Measurements from ENCODE around the gene LRP11. TPM values are rescaled to one million over a fixed set of nuclear protein-coding genes. Genes with fewer than 3 reads are reported as not detected.

LRP11 gene
- total RNA-seq, 2 donors from 2014 or later, result 15.5 to 25.7 TPM

DNA sequence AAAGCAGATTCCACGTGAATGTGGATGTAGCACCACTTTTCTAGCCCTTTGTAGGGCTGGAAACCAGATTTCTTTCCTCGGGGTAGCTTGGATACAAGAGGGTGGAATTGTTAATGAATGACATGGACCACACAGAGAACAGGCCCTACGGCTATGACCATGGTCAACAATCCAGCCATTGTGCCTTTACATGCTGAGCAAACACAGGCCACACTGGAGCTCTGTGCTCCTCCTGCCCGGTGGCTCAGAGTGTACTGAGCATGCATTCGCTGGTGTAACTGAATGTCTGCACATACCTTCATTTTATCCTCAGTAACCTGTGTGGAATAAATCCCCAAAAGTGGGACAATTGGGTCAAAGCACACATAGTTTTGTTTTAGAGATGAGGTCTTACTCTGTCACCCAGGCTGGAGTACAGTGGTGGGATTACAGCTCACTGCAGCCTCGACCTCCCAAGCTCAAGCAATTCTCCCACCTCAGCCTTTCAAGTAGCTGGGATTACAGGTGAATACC lies 32.8 kb downstream of the LRP11 start:
- DNase-seq (no peak), ATAC-seq (peak in 1 of 2 donors; percentile 39)
- intact Hi-C loops (cut with DNase I), result loop anchor here in 1 of 2 donors (5.0 kb wide), 1 partner anchor 91 kb away; the partner anchor contains the start of gene RAET1G

DNA sequence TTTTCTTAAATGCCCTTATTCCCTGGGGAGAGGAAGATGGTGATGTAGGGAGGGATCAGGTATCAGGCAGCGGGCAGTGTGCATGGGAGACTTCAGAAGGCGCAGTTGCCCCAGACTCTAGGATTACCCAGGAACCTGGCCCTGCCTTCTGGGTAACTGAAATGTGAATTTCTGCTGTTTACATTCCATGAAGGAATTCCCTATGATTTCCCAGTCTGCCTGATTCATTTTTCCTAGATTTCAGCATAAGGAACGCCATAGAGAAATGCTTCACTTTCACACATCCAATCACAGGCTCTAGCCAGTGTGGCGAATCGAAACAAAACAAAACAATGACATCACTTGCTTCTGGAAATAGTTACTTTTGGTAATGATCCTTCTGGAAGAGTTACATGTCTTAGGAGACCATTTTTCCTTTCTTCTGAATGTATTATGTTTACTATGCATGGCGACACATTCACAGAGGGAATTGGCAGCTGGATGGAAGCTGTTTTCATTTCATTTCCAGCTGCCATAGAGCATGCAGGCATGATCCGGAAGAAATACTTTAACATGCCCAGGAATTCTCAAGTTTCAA lies 33.3 kb downstream of the LRP11 start:
- no peak for DNase-seq
- no peak for ATAC-seq
- intact Hi-C loops (cut with DNase I), result loop anchor here in 1 of 2 donors (5.0 kb wide), 1 partner anchor 91 kb away; the partner anchor contains the start of gene RAET1G

DNA sequence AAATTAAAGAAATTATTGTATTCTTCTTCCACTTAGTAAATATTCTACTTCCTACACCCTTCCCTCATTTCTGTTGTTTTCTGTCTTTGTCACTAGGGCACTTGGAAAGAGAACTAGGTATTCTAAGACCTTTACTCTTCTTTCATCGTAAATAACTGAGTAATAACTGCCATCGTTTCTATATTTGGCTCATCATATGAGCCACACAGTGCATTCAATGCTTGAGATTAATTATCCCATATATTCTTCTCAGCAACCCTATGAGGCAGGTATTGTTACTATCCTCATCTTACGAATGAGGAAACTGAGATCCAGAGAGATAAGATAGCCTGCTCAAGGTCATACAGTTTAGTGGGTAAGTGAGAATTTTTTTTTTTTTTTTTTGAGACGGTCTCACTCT lies 38.9 kb downstream of the LRP11 start:
- DNase-seq, result no peak
- intact Hi-C loops (cut with DNase I), result no loop called here
- ATAC-seq, result no peak

DNA sequence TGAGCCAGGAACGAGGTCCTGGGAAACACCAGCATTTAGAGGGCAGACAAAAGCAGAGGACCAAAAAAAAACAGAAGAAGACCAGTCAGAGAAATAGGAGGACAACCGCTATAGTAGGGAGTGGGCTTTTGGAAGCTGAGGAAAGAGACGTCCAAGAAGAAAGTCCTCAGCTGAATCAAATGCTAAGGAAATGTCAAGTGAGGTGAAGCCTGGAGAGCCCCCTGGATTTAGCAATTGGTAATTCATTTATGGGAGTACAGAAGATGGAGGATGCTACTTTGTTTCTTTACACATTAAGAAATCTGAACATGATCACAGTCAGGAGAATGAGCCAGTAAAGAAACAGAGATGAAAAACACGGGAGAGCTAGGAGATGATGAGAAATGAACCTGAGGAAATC lies 41.1 kb downstream of the LRP11 start:
- no peak for ATAC-seq
- no peak for DNase-seq
- intact Hi-C loops (cut with DNase I), result no loop called here

DNA sequence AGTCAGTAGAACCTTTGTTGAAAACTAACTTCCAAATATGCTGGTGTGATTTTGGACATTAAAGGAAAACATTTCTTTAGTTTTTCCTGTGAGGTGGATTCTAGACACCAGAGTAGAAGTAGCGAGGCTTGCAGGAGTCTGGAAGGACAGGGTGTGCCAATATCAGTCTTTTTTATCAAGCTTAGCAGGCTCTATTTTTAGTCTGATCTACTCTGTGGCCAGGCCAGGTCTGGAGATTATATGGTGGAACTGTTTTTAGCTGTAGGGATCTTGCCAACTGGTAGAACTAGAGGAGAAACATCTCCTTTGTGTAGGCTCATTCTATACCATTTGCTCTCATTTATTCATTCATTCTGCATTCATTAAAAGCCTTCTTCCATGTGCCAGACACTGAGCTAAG lies 42.7 kb downstream of the LRP11 start:
- peak; percentile 31 to 41 for ATAC-seq
- intact Hi-C loops (cut with DNase I), result no loop called here
- DNase-seq, result no peak

DNA sequence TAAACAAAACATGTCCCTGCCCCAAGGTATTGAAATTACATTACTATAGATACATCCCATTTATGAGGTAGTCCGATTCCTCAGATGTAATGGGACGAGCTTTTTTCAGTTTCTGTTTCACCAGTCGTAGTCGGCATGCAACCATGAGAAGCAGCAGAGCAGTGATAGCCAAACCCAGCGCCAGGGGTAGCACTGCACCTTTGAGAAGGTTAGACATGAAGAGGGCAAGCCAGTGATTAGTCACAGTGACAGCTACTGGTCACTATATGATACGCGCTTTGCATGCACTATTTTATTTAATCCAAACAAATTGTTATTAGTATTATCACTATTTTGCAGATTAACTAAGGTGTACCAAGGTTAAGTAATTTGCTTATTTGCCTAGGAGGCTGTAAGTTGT lies 43.7 kb downstream of the LRP11 start:
- intact Hi-C loops (cut with DNase I), result no loop called here
- no peak for DNase-seq
- ATAC-seq, result no peak

DNA sequence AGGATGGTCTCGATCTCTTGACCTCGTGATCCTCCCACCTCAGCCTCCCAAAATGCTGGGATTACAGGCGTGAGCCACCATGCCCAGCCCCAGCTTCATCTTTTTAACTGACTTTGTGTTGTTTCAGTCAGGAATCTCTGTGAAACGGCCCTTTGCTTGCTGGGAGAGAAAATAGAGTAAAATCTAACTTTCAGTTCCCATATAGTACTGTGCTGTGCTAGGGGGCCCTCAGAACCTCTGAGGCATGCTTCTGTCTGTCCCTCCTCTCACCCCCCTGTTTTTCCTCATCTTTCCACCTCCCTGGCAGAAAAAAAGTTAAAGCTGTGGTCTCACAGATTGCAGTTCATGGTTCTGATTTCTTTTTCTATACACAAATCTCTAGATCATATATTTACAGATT lies 48.4 kb downstream of the LRP11 start:
- intact Hi-C loops (cut with DNase I), result no loop called here
- DNase-seq, result no peak

DNA sequence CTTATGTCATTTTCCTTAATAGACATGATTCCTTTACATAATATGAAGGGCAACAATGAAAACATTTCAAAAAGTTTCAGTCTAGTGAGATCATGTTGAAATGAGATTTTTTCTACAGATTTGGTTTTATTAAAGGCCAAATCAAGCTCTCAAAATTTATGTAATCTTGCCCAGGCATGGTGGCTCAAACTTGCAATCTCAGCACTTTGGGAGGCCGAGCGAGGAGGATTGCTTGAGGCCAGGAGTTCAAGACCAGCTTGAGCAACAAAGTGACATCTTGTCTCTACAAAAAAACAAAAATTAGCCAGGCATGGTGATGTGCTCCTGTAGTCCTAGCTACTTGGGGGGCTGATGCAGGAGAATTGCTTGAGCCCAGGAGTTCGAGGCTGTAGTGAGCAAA lies 50.8 kb downstream of the LRP11 start:
- DNase-seq (no peak), ATAC-seq (no peak)
- intact Hi-C loops (cut with DNase I), result no loop called here

More for the DNA sequence above, 48.4 kb downstream of the LRP11 start:
- no peak for ATAC-seq

DNA sequence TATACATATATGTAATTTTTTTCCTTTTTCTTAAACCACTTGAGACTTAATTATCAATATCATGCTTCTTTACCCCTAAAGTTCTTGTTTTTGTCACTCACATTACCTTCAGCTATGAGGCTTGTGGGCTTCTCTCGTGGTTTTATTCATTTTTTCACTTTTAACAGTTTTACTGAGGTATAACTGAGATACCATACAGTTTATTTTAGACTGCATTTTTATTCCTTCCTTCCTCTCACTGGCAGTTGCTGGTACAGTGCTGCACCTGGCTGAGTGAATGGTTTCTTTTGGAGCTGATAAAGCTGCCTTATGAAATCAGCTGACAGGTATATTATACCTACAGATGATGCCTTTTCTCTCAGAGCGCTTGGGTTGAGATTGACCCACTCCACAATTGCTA lies 54.4 kb downstream of the LRP11 start:
- ATAC-seq (no peak), DNase-seq (no peak)
- intact Hi-C loops (cut with DNase I), result no loop called here

DNA sequence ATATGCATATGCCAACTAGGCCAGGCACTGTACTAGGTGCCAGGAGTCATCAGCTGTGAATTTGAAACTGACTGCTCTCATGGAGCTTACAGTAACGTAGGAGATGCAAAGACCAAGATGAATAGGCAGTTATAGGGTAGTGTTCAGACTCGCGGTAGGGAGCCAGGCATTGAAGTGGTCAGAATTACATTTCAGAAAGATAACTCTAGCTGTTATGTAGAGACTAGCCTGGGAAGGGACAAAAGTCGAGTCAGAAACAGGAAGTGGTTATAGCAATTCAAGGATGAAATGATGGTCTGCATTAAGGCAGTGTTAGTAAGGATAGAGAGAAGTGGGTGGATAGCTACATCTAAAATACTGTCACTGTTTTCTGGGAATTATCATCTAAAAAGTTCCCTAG lies 58.0 kb downstream of the LRP11 start:
- no peak for ATAC-seq
- no peak for DNase-seq
- intact Hi-C loops (cut with DNase I), result no loop called here

DNA sequence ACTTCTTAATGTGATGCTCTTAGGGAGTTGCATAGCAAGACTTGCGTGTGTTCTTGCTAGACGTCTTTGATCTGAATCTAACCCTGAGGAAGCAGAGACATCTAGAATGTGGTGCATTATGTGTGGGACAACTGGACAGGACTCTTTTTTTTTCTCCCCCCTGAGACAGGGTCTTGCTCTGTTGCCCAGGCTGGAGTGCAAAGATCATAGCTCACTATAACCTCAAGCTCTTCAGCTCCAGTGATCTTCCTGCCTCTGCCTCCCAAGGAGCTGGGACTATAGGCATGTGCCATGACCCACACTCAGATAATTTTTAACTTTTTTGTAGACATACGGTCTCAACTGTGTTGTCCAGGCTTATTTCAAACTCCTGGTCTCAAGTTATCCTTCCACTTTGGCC lies 80.6 kb downstream of the LRP11 start:
- no peak for ATAC-seq
- DNase-seq, result no peak
- intact Hi-C loops (cut with DNase I), result no loop called here

DNA sequence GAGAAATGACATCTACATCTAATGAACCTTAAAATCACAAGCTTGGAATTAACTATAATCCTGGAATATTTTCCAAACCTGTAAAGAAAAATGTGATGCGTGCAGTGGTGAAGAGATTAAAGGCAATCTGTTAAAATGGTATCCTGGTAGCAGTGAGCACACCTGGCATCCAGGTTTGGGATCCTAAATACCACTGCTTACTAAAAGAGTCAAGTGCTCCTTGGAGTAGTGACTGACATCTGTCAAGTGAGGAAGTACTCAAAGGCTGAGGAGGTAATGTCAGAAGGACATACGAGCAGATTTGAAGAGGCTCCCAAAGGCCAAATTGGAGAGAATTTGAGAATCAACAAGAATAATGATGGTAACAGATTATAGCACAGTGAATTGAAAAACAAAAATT lies 81.8 kb downstream of the LRP11 start:
- intact Hi-C loops (cut with DNase I), result no loop called here
- no peak for ATAC-seq
- no peak for DNase-seq

DNA sequence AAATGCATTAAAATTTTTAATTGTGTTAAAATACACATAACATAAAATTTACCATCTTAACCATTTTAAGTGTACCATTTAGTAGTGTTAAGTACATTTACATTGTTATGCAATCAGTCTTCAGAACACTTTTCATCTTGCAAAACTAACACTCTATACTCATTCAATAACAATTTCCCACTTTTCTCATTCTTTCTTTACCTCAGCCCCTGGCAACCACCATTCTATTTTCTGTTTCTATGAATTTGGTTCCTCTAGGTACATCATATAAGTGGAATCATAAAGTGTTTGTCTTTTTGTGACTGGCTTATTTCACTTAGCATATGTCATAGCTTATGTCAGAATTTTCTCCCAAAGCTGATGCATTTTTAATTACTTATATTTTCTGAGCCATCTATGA lies 82.4 kb downstream of the LRP11 start:
- no peak for ATAC-seq
- intact Hi-C loops (cut with DNase I), result no loop called here
- no peak for DNase-seq

DNA sequence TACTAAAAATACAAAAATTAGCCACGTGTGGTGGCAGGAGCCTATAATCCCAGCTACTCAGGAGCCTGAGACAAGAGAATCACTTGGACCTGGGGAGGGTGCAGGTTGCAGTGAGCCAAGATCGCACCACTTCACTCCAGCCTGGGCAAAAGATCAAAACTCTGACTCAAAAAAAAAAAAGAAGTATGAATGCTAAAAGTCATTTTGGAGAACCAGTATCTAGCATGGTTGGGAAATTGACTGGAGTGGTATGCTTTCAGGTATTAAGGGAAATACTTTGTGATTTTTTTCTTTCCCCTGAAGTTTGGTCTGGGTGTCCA lies 84.6 kb downstream of the LRP11 start:
- ATAC-seq, result peak; percentile 59 to 61
- intact Hi-C loops (cut with DNase I), result no loop called here
- no peak for DNase-seq

DNA sequence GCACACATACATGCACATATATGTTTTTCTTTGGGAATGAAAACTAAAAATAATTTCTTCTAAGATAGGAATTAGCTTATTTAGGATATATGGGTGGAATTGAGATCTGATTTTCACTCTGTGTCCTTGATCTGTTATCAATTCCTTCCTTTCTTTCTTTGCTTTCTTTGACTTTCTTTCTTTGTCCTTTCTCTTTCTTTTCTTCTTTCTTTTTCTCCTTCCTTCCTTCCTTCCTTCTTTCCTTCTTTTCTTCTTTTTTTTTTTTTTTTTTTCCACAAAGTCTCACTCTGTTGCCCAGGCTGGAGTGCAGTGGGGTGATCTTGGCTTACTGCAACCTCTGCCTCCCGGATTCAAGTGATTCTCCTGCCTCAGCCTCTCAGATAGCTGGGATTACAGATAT lies 86.5 kb downstream of the LRP11 start:
- DNase-seq, result no peak
- intact Hi-C loops (cut with DNase I), result no loop called here
- ATAC-seq, result no peak

DNA sequence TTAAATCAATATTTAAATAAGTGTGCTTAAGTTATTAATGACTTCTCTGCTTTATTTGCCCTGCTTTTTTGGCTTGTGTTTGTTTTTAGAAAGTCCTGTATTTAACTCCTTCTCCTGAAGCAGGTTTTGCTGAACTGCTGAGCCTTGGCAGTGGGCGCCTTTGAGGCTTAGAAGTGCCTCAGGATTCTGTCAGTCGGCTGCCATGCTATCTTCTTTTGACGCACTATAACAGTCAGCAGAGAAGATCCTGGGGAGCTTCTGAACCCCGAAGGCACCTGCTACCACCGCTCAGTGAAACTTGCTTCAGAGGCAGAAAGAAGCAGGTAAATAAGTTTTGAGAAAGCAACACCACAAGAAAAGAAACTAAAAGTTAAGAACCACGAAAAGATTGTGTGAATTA lies 92.2 kb downstream of the LRP11 start:
- no peak for DNase-seq
- intact Hi-C loops (cut with DNase I), result no loop called here
- no peak for ATAC-seq

DNA sequence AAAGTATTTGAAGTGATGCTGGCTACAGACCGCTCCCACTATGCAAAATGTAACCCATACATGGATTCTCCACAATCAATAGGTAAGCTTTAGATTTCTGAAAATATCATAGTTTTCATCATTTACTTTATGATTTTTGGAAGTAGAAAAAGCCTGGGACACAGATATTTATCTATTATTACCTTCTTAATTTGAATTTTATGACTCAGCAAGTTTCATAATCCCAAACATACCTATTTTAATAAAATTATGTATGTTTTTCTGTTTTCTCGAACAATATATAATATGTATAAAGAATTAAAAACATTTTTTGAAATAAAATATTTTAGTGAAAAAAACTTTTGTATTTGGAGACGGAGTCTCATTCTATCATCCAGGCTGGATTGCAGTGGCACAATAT lies 93.0 kb downstream of the LRP11 start:
- intact Hi-C loops (cut with DNase I), result no loop called here
- DNase-seq, result no peak
- no peak for ATAC-seq

DNA sequence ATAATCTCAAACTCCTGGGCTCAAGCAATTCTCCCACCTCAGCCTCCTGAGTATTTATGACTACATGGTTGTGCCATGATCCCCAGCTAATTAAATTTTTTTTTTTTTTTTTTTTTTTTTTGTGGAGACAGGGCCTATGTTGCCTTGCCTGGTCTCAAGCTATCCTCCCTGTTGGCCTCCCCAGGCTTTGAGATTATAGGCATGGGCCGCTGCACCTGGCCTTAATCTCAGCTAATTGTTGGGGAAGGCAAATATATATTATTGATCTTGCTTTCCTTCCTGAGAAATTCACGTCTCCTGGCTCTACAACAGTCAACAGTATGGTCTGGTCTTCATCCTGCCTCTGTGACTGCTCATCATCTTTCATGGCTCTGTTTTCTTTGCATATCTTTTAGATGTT lies 94.5 kb downstream of the LRP11 start:
- DNase-seq, result no peak
- intact Hi-C loops (cut with DNase I), result no loop called here
- ATAC-seq, result no peak

All from left cardiac atrium (tissue), 4 donors.